NT2/D1 (cell line): ENCODE data around the gene ANK2.

Experiments
- YY1 ChIP-seq: IDR thresholded peaks from 2 replicates; pipeline ENCODE4 v1.6.1; 2011; ENCODE audit not compliant: insufficient read length, insufficient read depth
- ZNF274 ChIP-seq: IDR thresholded peaks from 2 replicates; pipeline ENCODE4 v1.6.1; 2011; ENCODE audit warnings: mild to moderate bottlenecking, low read depth, low read length

DNA sequence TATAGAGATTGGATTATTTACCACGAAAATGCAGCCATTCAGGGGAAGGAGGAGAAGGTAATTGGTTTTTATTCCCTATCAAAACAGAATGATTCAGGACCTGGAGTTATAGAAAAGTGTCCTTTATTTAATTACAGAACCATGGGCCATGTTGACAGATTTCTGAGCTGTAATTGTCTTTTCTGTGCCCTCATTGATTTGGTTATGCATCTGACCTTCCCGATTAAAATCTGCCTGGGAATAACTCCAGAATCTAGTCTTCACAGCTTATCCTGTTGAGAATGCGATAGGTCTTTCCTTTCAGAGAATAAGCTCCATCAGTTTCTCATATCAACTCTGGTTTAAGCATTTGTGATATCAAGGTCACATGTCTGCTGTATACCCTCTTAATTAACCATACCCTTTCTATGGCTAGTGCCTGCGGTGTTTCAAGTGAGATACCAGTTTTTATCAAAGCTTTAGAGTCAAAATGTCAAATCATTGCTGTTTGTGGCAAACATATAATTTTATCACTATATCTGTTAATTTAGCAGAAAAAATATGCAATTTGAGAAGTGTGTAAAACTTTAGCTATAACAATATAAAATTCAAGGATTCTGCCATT lies 37.2 kb upstream of the ANK2 start:
- TF ChIP-seq ZNF274: no peak
- TF ChIP-seq YY1: no peak
